ENCODE results near the gene FAM32A. TPM values are rescaled to one million over a fixed set of nuclear protein-coding genes. Genes with fewer than 3 reads are reported as not detected.

The FAM32A gene
- polyA plus RNA-seq, 1 of the 3 experiments (the other 2 are of a cell fraction): 156 TPM

GRCh38 chr19:16213076-16213475 is 27.9 kb downstream of the FAM32A start:
- no peak for TF ChIP-seq SMC3 (IDR thresholded peaks at IDR 0.05; ENCODE audit: low read depth, low read length)
- no peak for TF ChIP-seq POLR2AphosphoS5 (IDR thresholded peaks at IDR 0.05; ENCODE audit: low read depth, low read length)
- no peak for TF ChIP-seq SIN3A (IDR thresholded peaks at IDR 0.05; ENCODE audit: borderline replicate concordance, low read depth, low read length)
- no peak for TF ChIP-seq RXRA (IDR thresholded peaks at IDR 0.05; ENCODE audit: borderline replicate concordance, low read depth)
- TF ChIP-seq RAD21 (IDR thresholded peaks at IDR 0.05; ENCODE audit: low read length): no peak
- TF ChIP-seq USF2 (IDR thresholded peaks at IDR 0.05; ENCODE audit: borderline replicate concordance, low read depth, low read length): no peak
- no peak for TF ChIP-seq YY1 (IDR thresholded peaks at IDR 0.05; ENCODE audit: low read depth)
- TF ChIP-seq GABPA (IDR thresholded peaks at IDR 0.05; ENCODE audit: low read depth): no peak
- TF ChIP-seq IRF3 (IDR thresholded peaks at IDR 0.05; ENCODE audit: low read depth, low read length): no peak
- no peak for TF ChIP-seq FOXM1 (IDR thresholded peaks at IDR 0.05; ENCODE audit: low read depth)
- TF ChIP-seq MEF2A (IDR thresholded peaks at IDR 0.05; ENCODE audit: borderline replicate concordance, low read depth): no peak
- TF ChIP-seq TCF12 (IDR thresholded peaks at IDR 0.05): no peak
- TF ChIP-seq EZH2phosphoT487 (IDR thresholded peaks at IDR 0.05; ENCODE audit: borderline replicate concordance, low read depth): no peak
- no peak for TF ChIP-seq FOSL2 (IDR thresholded peaks at IDR 0.05; ENCODE audit: borderline replicate concordance, low read depth)
- no peak overlapping the region for H3K4me3 ChIP-seq (ENCODE audit: low read depth in 2 of 2, low read length in 1 of 2)
- H3K9me3 ChIP-seq: no peaks in the 10 kb centered on the region
- CTCF ChIA-PET: no interaction called here
- H3K27me3 ChIP-seq (ENCODE audit: insufficient read depth): no peaks in the 10 kb centered on the region
- no peak for DNase-seq
- H3K9ac ChIP-seq: no peak overlapping the region
- no peak overlapping the region for H2AFZ ChIP-seq (ENCODE audit: low read depth)
- H4K20me1 ChIP-seq (ENCODE audit: insufficient read depth): peaks cover 12% of the 10 kb centered on the region; the same call in 1 of the 2 replicates
- peaks cover 5% of the 10 kb centered on the region for H3F3A ChIP-seq (replicated peaks; ENCODE audit: insufficient read depth)
- no peak overlapping the region for H3K27ac ChIP-seq (ENCODE audit: low read depth in 2 of 2, low read length in 1 of 2)
- H3K9me2 ChIP-seq: no peaks in the 10 kb centered on the region
- peaks cover 27 to 60% of the 10 kb centered on the region in 2 experiments for H3K36me3 ChIP-seq (replicated peaks in 1 of 2; ENCODE audit: control insufficient read depth in 1 of 2, insufficient read depth in 2 of 2, low read length in 1 of 2)
- H3K4me2 ChIP-seq: no peak overlapping the region
- POLR2A ChIA-PET: no interaction called here
- peaks cover 76% of the 10 kb centered on the region for H3K79me2 ChIP-seq (ENCODE audit: insufficient read depth)
- no peaks in the 10 kb centered on the region for H3K4me1 ChIP-seq (ENCODE audit: control insufficient read depth in 1 of 2, insufficient read depth in 2 of 2, low read depth in 1 of 2, low read length in 1 of 2)

GRCh38 chr19:16216744-16217670 is 31.8 kb downstream of the FAM32A start:
- Histone ChIP-seq H3K36me3 (replicated peaks in 1 of 2; ENCODE audit: control insufficient read depth in 1 of 2, insufficient read depth in 2 of 2, low read length in 1 of 2) (peaks cover 24 to 67% of the 10 kb centered on the region in 2 experiments), H3K79me2 (ENCODE audit: insufficient read depth) (peaks cover 76% of the 10 kb centered on the region), H2AFZ (ENCODE audit: low read depth) (no peak overlapping the region), H3K4me1 (ENCODE audit: control insufficient read depth in 1 of 2, insufficient read depth in 2 of 2, low read depth in 1 of 2, low read length in 1 of 2) (no peaks in the 10 kb centered on the region), H3K9me3 (peaks cover 23% of the 10 kb centered on the region; the same call in 1 of the 2 replicates), H3K27ac (ENCODE audit: low read depth in 2 of 2, low read length in 1 of 2) (no peak overlapping the region), H3F3A (replicated peaks; ENCODE audit: insufficient read depth) (peaks cover 18% of the 10 kb centered on the region), H3K9ac (no peak overlapping the region), H3K27me3 (ENCODE audit: insufficient read depth) (no peaks in the 10 kb centered on the region), H3K4me2 (no peak overlapping the region), H3K4me3 (ENCODE audit: low read depth in 2 of 2, low read length in 1 of 2) (no peak overlapping the region), H3K9me2 (no peaks in the 10 kb centered on the region), H4K20me1 (ENCODE audit: insufficient read depth) (peaks cover 12% of the 10 kb centered on the region; the same call in 1 of the 2 replicates)
- DNase-seq: peak; percentile 7
- ChIA-PET POLR2A (no interaction called here), CTCF (interaction anchor here (0.9 to 1.2 kb wide), 2 partner anchors 30 to 31 kb away, joined by 3 to 4 read pairs; no protein-coding TSS in a partner anchor)
- TF ChIP-seq GABPA (IDR thresholded peaks at IDR 0.05; ENCODE audit: low read depth) (no peak), MXI1 (IDR thresholded peaks at IDR 0.05; ENCODE audit: low read depth, low read length) (no peak), ELF1 (IDR thresholded peaks at IDR 0.05) (no peak), POLR2AphosphoS5 (IDR thresholded peaks at IDR 0.05; ENCODE audit: low read depth, low read length) (no peak), TCF12 (IDR thresholded peaks at IDR 0.05) (no peak)
- 83% methylated on average over 5 of the region's 13 CpGs for WGBS (ENCODE audit: low lambda C conversion rate)

All from SK-N-SH (cell line).